ENCODE results near the gene DLX3.

DNA sequence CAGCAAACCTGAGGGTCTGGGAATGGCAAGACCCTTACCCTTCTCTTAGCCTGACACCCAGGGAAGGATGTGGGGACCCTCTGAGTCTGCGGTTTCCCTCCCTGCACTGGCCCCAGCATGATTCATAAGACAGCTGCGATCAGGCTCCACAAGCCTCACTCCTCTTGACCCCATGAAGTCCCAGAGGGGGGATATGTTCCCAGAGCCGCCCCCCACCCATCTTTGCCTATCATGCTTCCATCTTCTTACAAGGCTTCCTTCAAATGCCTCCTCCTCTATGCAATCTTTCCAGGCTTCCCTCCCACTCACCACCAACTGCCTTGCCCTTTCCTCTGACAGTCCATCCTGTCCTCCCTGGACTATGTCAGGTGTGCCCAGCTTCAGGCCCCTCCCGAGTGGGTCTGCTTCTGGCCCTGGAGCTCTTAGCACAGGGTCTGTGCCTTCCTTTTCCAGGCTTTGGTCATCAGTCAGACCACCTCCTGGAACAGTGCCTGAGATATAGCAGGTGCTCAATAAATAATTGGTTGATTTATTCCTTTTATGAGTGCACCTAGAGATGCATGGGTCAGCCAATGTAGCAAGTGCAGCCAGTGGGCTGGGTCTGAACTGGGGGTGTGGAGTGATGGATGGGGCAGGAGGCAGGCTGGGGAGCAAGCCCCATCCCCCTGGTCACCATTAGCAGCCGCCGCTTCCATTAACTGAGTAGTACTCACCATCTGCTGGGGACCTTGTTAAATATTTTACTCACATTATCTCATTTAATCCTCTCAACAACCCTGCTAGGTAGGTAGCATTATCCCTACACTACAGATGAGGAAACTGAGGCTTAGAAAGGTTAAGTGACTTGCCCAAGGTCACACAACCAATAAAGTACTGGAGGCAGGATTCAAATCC is 8.4 kb downstream of the DLX3 start:
- TF ChIP-seq, protein P1, sequence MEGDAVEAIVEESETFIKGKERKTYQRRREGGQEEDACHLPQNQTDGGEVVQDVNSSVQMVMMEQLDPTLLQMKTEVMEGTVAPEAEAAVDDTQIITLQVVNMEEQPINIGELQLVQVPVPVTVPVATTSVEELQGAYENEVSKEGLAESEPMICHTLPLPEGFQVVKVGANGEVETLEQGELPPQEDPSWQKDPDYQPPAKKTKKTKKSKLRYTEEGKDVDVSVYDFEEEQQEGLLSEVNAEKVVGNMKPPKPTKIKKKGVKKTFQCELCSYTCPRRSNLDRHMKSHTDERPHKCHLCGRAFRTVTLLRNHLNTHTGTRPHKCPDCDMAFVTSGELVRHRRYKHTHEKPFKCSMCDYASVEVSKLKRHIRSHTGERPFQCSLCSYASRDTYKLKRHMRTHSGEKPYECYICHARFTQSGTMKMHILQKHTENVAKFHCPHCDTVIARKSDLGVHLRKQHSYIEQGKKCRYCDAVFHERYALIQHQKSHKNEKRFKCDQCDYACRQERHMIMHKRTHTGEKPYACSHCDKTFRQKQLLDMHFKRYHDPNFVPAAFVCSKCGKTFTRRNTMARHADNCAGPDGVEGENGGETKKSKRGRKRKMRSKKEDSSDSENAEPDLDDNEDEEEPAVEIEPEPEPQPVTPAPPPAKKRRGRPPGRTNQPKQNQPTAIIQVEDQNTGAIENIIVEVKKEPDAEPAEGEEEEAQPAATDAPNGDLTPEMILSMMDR (IDR thresholded peaks at IDR 0.05), result no peak
- TF ChIP-seq POLR2AphosphoS5 (IDR thresholded peaks at IDR 0.05) (no peak), EP300 (IDR thresholded peaks at IDR 0.05) (no peak), POLR2A (IDR thresholded peaks at IDR 0.05) (no peak)
